Parathyroid adenoma (tissue), 2 donors: ENCODE measurements around the gene METTL15.
"Not testable (repeated sequence)": the region's sequence is repeated elsewhere in the genome, so short reads cannot be mapped to it uniquely, and the experiment has no call there.

Experiments used
- H2AFZ ChIP-seq: fragments of 300-600 bp; sonication (generic); one replicate; pipeline ENCODE4 v1.7.0; 2017; ENCODE audit warnings: antibody characterized with exemption, mild to moderate bottlenecking
- H3K27ac ChIP-seq: fragments of 300-600 bp; sonication (generic); one replicate; pipeline ENCODE4 v1.7.0; 2017
- H3K27me3 ChIP-seq: fragments of 300-600 bp; sonication (generic); one replicate; pipeline ENCODE4 v1.7.0; 2017; ENCODE audit warnings: low read length; ENCODE audit not compliant: control insufficient read depth, insufficient read depth
- H3K36me3 ChIP-seq: fragments of 300-600 bp; sonication (generic); one replicate; pipeline ENCODE4 v1.7.0; 2017; ENCODE audit warnings: low read length; ENCODE audit not compliant: control insufficient read depth, insufficient read depth
- H3K4me1 ChIP-seq: fragments of 300-600 bp; sonication (generic); one replicate; pipeline ENCODE4 v1.7.0; 2017; ENCODE audit warnings: control low read depth
- H3K4me2 ChIP-seq: fragments of 300-600 bp; sonication (generic); one replicate; pipeline ENCODE4 v1.7.0; 2017; ENCODE audit warnings: low read length
- H3K4me3 ChIP-seq: fragments of 300-600 bp; sonication (generic); one replicate; pipeline ENCODE4 v1.7.0; 2017; ENCODE audit warnings: low read depth, low read length
- H3K79me2 ChIP-seq: fragments of 300-600 bp; sonication (generic); one replicate; pipeline ENCODE4 v1.7.0; 2017; ENCODE audit warnings: control low read depth
- H3K9ac ChIP-seq: fragments of 300-600 bp; sonication (generic); one replicate; pipeline ENCODE4 v1.7.0; 2017; ENCODE audit warnings: mild to moderate bottlenecking
- H3K9me3 ChIP-seq: fragments of 300-600 bp; sonication (generic); one replicate; pipeline ENCODE4 v1.7.0; 2017; ENCODE audit warnings: low read length; ENCODE audit not compliant: control insufficient read depth
- CTCF ChIP-seq: fragments of 300-600 bp; sonication (generic); IDR thresholded peaks from one replicate; pipeline ENCODE4 v1.7.0; 2017; ENCODE audit warnings: antibody characterized with exemption, mild to moderate bottlenecking
- donor health status: primary hyperparathyroidism.

The METTL15 gene

GRCh38 chr11:28298209-28298608 is 190.0 kb downstream of the METTL15 start:
- Histone ChIP-seq H3K27me3 (no peaks in the 10 kb centered on the region), H3K4me2 (no peak overlapping the region), H3K9ac (no peak overlapping the region), H3K36me3 (no peaks in the 10 kb centered on the region), H3K4me1 (no peaks in the 10 kb centered on the region), H3K79me2 (no peaks in the 10 kb centered on the region), H3K4me3 (no peak overlapping the region), H2AFZ (no peak overlapping the region), H3K9me3 (no peaks in the 10 kb centered on the region), H3K27ac (no peak overlapping the region)
- no peak for TF ChIP-seq CTCF

- no peak overlapping the region for H3K4me3 ChIP-seq
- no peaks in the 10 kb centered on the region for H3K36me3 ChIP-seq
- H3K27ac ChIP-seq = no peak overlapping the region
- no peaks in the 10 kb centered on the region for H3K27me3 ChIP-seq
- TF ChIP-seq CTCF = no peak
- no peak overlapping the region for H3K4me2 ChIP-seq
- no peak overlapping the region for H3K9ac ChIP-seq
- no peak overlapping the region for H2AFZ ChIP-seq
- H3K9me3 ChIP-seq = no peaks in the 10 kb centered on the region
- H3K4me1 ChIP-seq = no peaks in the 10 kb centered on the region
- H3K79me2 ChIP-seq = no peaks in the 10 kb centered on the region
Measured at GRCh38 chr11:28303477-28304191, 195.4 kb downstream of the METTL15 start.

- Histone ChIP-seq H3K9me3 (no peaks in the 10 kb centered on the region), H3K27me3 (no peaks in the 10 kb centered on the region), H2AFZ (no peak overlapping the region), H3K4me1 (no peaks in the 10 kb centered on the region), H3K79me2 (no peaks in the 10 kb centered on the region), H3K36me3 (no peaks in the 10 kb centered on the region), H3K4me2 (no peak overlapping the region), H3K27ac (no peak overlapping the region), H3K4me3 (no peak overlapping the region), H3K9ac (no peak overlapping the region)
- no peak for TF ChIP-seq CTCF
Measured at GRCh38 chr11:28315440-28315839, 207.3 kb downstream of the METTL15 start.

- Histone ChIP-seq H3K4me2 (no peak overlapping the region), H2AFZ (no peak overlapping the region), H3K79me2 (no peaks in the 10 kb centered on the region), H3K9ac (no peak overlapping the region), H3K27me3 (no peaks in the 10 kb centered on the region), H3K9me3 (no peaks in the 10 kb centered on the region), H3K4me1 (no peaks in the 10 kb centered on the region), H3K4me3 (no peak overlapping the region), H3K36me3 (no peaks in the 10 kb centered on the region), H3K27ac (no peak overlapping the region)
- no peak for TF ChIP-seq CTCF
Measured at GRCh38 chr11:28318871-28319270, 210.7 kb downstream of the METTL15 start.

- Histone ChIP-seq H3K27me3 (no peaks in the 10 kb centered on the region), H3K9ac (no peak overlapping the region), H3K4me2 (no peak overlapping the region), H3K4me1 (no peaks in the 10 kb centered on the region), H3K9me3 (no peaks in the 10 kb centered on the region), H3K4me3 (no peak overlapping the region), H3K36me3 (no peaks in the 10 kb centered on the region), H3K27ac (no peak overlapping the region), H3K79me2 (no peaks in the 10 kb centered on the region), H2AFZ (no peak overlapping the region)
- TF ChIP-seq CTCF = no peak
Measured at GRCh38 chr11:28323621-28324020, 215.4 kb downstream of the METTL15 start.

GRCh38 chr11:28332393-28332792 is 224.2 kb downstream of the METTL15 start:
- not testable (repeated sequence) for H3K27ac ChIP-seq, H3K9me3 ChIP-seq, H3K4me2 ChIP-seq, H3K27me3 ChIP-seq, H3K9ac ChIP-seq, H3K36me3 ChIP-seq, H2AFZ ChIP-seq, H3K79me2 ChIP-seq, H3K4me1 ChIP-seq, H3K4me3 ChIP-seq
